OCI-LY7 (cell line): Measurements from ENCODE around the gene TNIK. TPM values are rescaled to one million over a fixed set of nuclear protein-coding genes. Genes with fewer than 3 reads are reported as not detected.

Experiments
- BruUV-seq: library from RNA; stranded (reverse); fragments of 400-500 nt; replicated peaks from 2 replicates; lab custom pipeline; 2021; lab: Mats Ljungman, UMichigan
- CTCF ChIA-PET: fragments of 300-600 bp; sonication (Branson Sonifier 250); formaldehyde crosslinking; loops from one replicate; lab custom pipeline; 2022; ENCODE audit warnings: antibody characterized with exemption; ENCODE audit not compliant: unreplicated experiment; lab: Charles Lee
- POLR2A ChIA-PET: fragments of 300-600 bp; sonication (Branson Sonifier 250); formaldehyde crosslinking; loops from one replicate; lab custom pipeline; 2022; ENCODE audit warnings: antibody characterized with exemption; lab: Charles Lee
- DNase-seq: peaks from one replicate; pipeline ENCODE4 v3.0.0-alpha.2; 2015; ENCODE audit warnings: low spot score
- H2AFZ ChIP-seq: fragments of 200-600 bp; sonication (generic), shearing (Covaris generic); 2 replicates; pipeline ENCODE4 v1.6.1; 2014; ENCODE audit warnings: mild to moderate bottlenecking, antibody characterized with exemption, low read length, moderate library complexity
- H3K27ac ChIP-seq: fragments of 200-600 bp; sonication (generic); 2 replicates; pipeline ENCODE4 v1.5.1; 2014; ENCODE audit warnings: mixed run types, low read depth, mild to moderate bottlenecking, moderate library complexity, low read length, inconsistent platforms; ENCODE audit not compliant: poor library complexity, severe bottlenecking
- H3K36me3 ChIP-seq: fragments of 200-600 bp; sonication (generic); 2 replicates; pipeline ENCODE4 v1.6.1; 2014; ENCODE audit warnings: mild to moderate bottlenecking, antibody characterized with exemption, low read length, moderate library complexity, mixed read lengths; ENCODE audit not compliant: insufficient read depth
- H3K4me1 ChIP-seq: fragments of 200-600 bp; sonication (generic); 2 replicates; pipeline ENCODE4 v1.5.1; 2014; ENCODE audit warnings: mild to moderate bottlenecking, low read length; ENCODE audit not compliant: insufficient read depth, poor library complexity, severe bottlenecking
- H3K4me2 ChIP-seq: fragments of 200-600 bp; sonication (generic); 2 replicates; pipeline ENCODE4 v1.6.1; 2014; ENCODE audit warnings: mild to moderate bottlenecking, low read length
- H3K4me3 ChIP-seq: fragments of 200-600 bp; sonication (generic); 2 replicates; pipeline ENCODE4 v1.5.1; 2014; ENCODE audit warnings: mild to moderate bottlenecking, low read depth, low read length; ENCODE audit not compliant: poor library complexity, severe bottlenecking
- H3K79me2 ChIP-seq: fragments of 200-600 bp; sonication (generic); 2 replicates; pipeline ENCODE4 v1.6.1; 2016; ENCODE audit warnings: low read depth, mild to moderate bottlenecking, low read length, moderate library complexity, mixed read lengths; ENCODE audit not compliant: insufficient read depth
- H3K9me2 ChIP-seq: fragments of 200-600 bp; sonication (generic); 2 replicates; pipeline ENCODE4 v1.6.1; 2016; ENCODE audit warnings: mild to moderate bottlenecking, low read length, mixed read lengths; ENCODE audit not compliant: insufficient read depth
- H3K9me3 ChIP-seq: fragments of 200-600 bp; sonication (generic); 2 replicates; pipeline ENCODE4 v1.6.1; 2014; ENCODE audit warnings: mild to moderate bottlenecking, mixed run types, low read length, mixed read lengths
- H4K20me1 ChIP-seq: fragments of 200-600 bp; sonication (generic); 2 replicates; pipeline ENCODE4 v1.6.1; 2014; ENCODE audit warnings: mild to moderate bottlenecking, antibody characterized with exemption, low read length, moderate library complexity, mixed read lengths; ENCODE audit not compliant: insufficient read depth
- CTCF ChIP-seq: fragments of 200-600 bp; sonication (generic); conservative IDR thresholded peaks from 2 replicates; pipeline ENCODE4 v1.5.1; 2014; ENCODE audit warnings: mild to moderate bottlenecking, antibody characterized with exemption, low read length, moderate library complexity, mixed read lengths
- EZH2phosphoT487 ChIP-seq: fragments of 200-600 bp; sonication (generic); IDR thresholded peaks from 2 replicates; pipeline ENCODE4 v1.6.1; 2018; ENCODE audit warnings: low read depth, borderline replicate concordance, mild to moderate bottlenecking, mixed run types, antibody characterized with exemption, low read length, moderate library complexity, mixed read lengths
- intact Hi-C: fragments of 100-400 bp; cut with micrococcal nuclease; formaldehyde crosslinking; loops from one replicate; pipeline ENCODE4 v1.10.0; 2022; ENCODE audit not compliant: unreplicated experiment
- total RNA-seq, 2 experiments: library from RNA; depleted of rRNA in 1 of 2; stranded (reverse); fragments of >200 nt in 1 of 2; shearing (Covaris generic) in 1 of 2; gene quantifications; 2 replicates each; pipeline ENCODE4 v1.2.3, GENCODE V29; 2014 to 2022

TNIK gene
- total RNA-seq, 2 experiments from 2014 or later = not detected

- TF ChIP-seq EZH2phosphoT487 = no peak
- no peak for TF ChIP-seq CTCF
- H3K9me3 ChIP-seq = no peaks in the 10 kb centered on the region
- H3K4me1 ChIP-seq = no peaks in the 10 kb centered on the region
- H3K9me2 ChIP-seq = no peaks in the 10 kb centered on the region
- H3K4me3 ChIP-seq = no peak overlapping the region
- H3K79me2 ChIP-seq = no peaks in the 10 kb centered on the region
- no peak overlapping the region for H3K27ac ChIP-seq
- H3K36me3 ChIP-seq = no peaks in the 10 kb centered on the region
- no peak overlapping the region for H2AFZ ChIP-seq
- ChIA-PET CTCF (no interaction called here), POLR2A (interaction anchor here (0.8 kb wide), 2 partner anchors 10 to 17 kb away, joined by 3 to 4 read pairs; no protein-coding TSS in a partner anchor)
- no peak overlapping the region for H3K4me2 ChIP-seq
- no peaks in the 10 kb centered on the region for H4K20me1 ChIP-seq
- DNase-seq = no peak
- BruUV-seq = no TSS peak
- intact Hi-C loops = no loop called here
Observed at GRCh38 chr3:171327441-171328174, 132.6 kb downstream of the TNIK start.

DNA sequence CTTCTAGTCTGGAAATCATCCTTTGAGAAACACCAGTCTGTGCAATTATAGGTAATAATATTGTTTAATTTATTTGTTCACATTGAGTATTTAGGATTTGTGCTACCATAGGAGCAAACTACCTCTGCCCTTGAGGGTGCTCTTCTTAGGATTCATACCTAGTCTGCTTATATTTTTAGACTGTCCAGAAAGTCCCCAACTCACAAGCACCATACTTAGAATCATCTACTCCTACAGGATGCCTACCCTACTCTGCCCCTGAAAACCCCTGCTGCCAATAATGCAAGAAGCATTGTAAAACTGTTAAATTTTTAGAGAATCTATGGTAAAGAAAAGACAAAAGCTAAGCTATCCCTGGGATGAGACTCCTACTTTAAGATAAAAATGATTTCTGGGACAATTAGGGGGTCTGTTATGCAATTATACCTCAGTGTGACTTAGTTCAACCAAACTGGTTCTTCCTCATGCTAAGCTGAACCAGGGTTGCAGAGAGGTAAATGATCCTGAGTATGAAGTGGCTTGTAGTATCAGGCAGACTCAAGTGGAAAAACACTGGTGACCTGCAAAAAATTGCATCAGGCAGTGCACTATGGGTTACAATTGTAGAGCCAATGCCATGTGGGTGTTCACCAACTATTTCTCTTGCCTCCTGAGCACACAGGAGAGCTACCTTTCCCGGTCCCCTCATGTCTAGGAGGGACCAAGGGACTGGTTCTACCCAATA, 133.3 kb downstream of the TNIK start:
- H2AFZ ChIP-seq = no peak overlapping the region
- H4K20me1 ChIP-seq = no peaks in the 10 kb centered on the region
- no TSS peak for BruUV-seq
- H3K9me2 ChIP-seq = no peaks in the 10 kb centered on the region
- H3K4me1 ChIP-seq = no peaks in the 10 kb centered on the region
- no peak overlapping the region for H3K27ac ChIP-seq
- DNase-seq = no peak
- no peaks in the 10 kb centered on the region for H3K36me3 ChIP-seq
- H3K9me3 ChIP-seq = no peaks in the 10 kb centered on the region
- intact Hi-C loops = no loop called here
- CTCF ChIA-PET = no interaction called here
- no peak overlapping the region for H3K4me3 ChIP-seq
- H3K79me2 ChIP-seq = no peaks in the 10 kb centered on the region
- TF ChIP-seq EZH2phosphoT487 (no peak), CTCF (no peak)
- POLR2A ChIA-PET = interaction anchor here (0.8 kb wide), 2 partner anchors 9 to 16 kb away, joined by 3 to 4 read pairs; no protein-coding TSS in a partner anchor
- no peak overlapping the region for H3K4me2 ChIP-seq
